Measurements from ENCODE around the gene VIM.

Gene VIM

DNA sequence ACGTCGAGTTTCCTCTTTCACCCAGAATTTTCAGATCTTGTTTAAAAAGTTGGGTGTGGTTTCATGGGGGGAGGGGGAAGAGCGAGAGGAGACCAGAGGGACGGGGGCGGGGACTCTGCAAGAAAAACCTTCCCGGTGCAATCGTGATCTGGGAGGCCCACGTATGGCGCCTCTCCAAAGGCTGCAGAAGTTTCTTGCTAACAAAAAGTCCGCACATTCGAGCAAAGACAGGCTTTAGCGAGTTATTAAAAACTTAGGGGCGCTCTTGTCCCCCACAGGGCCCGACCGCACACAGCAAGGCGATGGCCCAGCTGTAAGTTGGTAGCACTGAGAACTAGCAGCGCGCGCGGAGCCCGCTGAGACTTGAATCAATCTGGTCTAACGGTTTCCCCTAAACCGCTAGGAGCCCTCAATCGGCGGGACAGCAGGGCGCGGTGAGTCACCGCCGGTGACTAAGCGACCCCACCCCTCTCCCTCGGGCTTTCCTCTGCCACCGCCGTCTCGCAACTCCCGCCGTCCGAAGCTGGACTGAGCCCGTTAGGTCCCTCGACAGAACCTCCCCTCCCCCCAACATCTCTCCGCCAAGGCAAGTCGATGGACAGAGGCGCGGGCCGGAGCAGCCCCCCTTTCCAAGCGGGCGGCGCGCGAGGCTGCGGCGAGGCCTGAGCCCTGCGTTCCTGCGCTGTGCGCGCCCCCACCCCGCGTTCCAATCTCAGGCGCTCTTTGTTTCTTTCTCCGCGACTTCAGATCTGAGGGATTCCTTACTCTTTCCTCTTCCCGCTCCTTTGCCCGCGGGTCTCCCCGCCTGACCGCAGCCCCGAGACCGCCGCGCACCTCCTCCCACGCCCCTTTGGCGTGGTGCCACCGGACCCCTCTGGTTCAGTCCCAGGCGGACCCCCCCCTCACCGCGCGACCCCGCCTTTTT is at the start of gene VIM:
TSS of gene VIM (plus strand) at position 151 of the 925 bp plus-strand sequence. CDS start 1,182 bp downstream, outside the sequence.
- DNase-seq, result peak; percentile 89

DNA sequence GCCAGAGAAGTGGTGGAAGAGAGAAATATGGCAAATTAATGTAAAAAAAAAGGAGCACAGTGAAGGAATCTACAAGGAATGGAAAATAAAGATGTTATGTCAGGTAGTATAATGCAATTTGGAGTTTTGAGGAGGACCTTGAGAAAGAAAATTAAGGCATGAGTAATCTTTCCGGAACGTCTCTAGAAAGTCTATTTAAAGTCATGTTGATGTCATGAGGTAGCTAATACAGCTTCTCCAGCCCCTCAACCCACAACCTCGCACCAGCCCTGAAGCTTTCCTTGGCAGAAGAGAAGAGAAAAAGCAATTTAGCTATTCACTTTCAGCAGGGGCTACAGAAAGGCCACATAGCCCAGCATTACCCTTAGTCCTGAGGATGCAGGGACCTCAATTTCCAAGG is 49.0 kb upstream of the VIM start:
- DNase-seq, result no peak

- no peak for DNase-seq
Measured at GRCh38 chr10:17181110-17181509, 46.9 kb upstream of the VIM start.

DNA sequence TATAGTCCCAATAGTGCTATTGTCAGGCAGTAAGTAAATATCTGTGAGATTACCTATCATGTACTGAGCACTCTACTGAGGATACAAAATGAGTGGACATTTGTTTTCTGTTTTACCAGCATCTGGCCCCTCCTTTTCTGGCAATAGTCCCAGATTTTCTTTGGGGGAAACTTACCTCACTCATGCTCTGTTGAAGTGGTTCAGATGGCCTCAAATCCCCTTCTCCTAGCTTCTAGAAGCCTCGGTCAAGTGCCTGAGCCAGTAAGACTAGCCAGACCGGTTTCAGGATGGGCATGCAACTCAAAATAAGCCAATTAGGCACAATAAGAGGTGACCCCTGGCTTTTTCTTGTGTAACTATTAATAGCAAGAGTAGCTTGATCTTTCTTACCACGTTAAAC is 46.3 kb upstream of the VIM start:
- peak; percentile 16 for DNase-seq

DNA sequence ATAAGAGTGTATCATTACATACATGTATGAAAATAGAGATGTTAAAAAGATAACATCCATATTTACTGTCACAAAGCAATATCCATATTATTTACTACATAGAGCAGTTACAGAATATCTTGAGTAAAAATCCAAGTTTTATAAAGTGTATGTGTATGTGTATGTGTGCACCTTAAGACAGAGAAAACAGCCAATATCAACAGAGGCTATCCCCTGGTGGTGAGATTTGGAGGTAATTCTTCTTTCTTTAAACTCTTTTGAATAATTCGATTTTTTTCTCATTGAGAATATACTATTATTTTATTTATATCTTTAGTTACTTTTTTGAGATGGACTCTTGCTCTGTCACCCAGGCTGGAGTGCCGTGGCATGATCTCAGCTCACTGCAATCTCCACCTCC is 44.9 kb upstream of the VIM start:
- peak; percentile 16 for DNase-seq

DNA sequence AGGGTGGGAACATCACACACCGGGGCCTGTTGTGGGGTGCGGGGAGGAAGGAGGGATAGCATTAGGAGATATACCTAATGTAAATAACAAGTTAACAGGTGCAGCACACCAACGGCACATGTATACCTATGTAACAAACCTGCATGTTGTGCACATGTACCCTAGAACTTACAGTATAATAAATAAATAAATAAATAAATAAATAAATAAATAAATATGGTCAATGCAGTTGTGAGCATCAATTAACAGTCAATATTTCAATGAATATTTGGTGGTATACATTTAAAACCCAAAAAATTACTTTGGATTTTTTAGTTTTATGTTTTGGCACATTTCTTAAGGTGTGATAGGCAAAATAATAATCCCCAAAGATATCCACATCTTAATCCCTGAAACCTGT is 42.2 kb upstream of the VIM start:
- DNase-seq, result no peak

DNA sequence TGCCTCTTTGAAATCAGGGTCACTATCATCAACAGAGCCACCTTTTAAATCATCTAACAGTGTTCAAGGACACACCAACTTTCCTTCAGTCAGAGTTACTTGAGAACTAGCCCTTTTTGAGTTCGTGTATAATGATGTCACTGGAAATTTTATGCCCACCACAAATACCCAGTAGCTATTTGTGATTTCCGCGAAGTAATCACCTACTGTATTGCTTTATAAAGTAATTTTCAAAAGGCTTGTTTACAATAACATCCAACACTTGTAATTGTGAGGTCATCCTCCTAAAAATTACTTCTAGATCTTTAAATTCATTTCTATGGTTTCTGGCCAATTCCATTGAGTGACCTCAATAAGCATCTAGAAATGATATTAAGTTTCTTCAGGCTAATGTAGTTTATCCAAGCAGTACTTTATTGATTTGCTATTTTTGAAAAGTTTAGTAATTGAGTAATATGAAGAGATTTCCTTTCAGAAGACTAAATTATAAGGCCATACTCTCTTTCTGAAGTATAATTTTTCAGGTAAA is 39.3 kb upstream of the VIM start:
- DNase-seq, result no peak

- no peak for DNase-seq
Measured at GRCh38 chr10:17190602-17191001, 37.4 kb upstream of the VIM start.

GRCh38 chr10:17195083-17195482 is 33.0 kb upstream of the VIM start:
- no peak for DNase-seq

GRCh38 chr10:17196045-17196444 is 32.0 kb upstream of the VIM start:
- no peak for DNase-seq

DNA sequence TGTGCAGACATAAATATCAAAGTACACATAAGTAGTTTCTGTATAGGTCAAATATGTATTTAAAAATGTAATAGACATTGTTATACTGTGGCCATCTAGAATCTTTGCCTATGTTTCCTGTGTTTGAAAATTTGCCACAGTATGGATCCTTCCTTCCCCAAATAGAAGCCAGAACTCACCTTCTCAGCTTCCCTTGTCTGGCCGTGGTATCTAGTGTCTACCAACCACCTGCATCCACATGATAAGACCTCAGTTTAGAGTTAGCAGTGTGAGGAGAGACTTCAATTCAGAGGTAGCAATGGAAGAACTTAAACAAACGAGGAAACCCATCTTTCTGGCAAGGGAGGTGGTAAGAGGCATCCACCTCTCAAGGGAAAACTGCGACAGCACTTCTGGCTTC is 31.5 kb upstream of the VIM start:
- no peak for DNase-seq

DNA sequence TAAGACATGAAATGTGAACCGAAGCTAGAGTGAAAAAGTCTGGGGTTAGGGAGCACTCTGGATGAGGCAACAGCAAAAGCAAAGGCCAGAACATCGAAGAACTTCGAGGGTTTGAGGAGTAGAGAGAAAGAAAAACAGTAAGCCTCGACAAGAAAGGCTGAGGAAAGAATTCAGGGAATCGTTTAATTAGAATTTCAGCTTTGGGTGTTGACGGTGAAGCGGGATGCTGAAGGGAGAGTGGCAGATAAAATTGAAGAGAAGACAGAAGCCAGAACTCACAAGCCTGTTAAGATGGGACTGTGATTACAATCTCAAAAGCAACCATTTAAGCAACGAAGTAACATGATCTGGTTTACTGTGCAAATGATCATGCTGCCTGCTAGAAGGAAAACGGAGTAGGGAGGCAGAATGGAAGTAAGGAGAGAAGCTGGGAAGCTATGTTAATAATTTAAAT is 28.7 kb upstream of the VIM start:
- peak; percentile 37 for DNase-seq

GRCh38 chr10:17200001-17200911 is 27.8 kb upstream of the VIM start:
- DNase-seq, result no peak

DNA sequence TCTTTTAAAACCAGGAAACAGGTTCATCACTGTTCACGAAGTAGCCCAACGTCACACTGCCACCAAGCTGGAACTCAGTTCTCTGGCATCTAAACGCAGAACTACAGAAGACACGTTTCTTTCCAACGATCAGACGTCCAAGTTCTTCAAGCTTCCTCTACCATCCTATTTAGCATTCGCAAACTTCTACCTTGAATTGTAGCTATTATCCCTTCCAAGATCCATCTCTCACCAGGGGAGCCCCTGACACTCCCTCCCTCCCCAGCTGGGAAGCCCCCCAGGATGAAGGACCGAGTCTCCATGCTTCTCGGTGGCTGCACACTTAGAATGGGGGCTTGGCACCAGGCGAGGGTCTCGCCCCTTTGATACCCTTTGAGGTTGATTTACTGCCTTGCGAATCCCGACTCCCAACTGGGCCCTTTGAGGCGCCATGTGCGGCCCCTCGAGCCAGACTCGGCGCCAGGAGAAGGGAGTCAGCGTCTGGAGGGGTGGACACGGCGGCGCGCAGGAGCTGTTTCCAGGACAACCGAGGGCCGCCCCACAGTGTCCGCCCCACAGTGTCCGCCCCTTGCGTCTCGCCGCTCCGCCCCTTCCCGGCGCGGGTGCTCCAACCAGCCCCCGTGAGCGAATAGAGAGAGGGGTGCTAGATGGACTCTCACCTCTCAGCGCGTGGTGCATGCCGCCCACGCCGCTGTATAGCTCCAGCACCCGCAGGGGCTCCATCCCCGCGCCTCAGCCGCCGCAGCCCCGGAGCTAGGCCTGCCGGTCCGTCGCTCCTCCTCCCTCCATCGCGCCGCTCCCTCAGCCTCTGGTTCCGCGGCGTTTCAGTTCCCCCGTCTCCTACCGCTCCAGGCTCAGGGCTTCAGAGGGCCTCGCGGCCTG is 26.9 kb upstream of the VIM start, which contains the start of gene TRDMT1:
TSS of gene TRDMT1 (minus strand) at position 761 of the 882 bp plus-strand sequence. CDS start at position 723, 38 bp downstream.
- DNase-seq, result peak; percentile 92

DNA sequence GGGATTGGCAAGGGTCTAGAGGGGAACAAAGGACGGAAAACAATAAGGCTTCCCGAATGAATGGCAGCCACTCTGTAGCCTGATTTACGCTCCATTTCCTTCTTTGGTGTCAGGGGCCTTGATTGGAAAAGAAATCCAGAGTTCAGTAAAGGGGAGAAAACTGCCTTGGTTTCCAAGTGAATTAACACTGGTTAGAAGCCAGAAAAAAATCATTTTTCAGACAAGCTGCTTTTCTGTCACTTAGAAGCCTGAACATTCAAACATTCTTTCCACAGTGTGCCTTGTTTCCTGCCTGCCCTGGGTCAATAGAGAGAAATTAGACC is 26.3 kb upstream of the VIM start:
- DNase-seq, result no peak

DNA sequence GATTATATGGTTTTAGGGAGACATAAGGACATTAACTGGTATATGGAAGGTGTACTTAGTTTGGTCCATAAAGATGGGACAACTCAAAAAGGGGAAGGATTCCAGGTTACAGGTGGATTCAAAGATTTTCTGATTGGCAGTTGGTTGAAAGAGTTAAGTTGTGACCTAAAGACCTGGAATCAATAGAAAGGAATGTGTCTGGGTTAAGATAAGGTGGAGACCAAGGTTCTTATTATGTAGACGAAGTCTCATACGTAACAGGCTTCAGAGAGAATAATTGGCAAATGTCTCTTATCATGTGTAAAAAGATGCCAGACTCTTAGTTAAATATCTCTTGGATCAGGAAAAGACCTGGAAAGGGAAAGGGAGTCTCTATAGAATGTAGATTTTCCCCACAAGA is 25.5 kb upstream of the VIM start:
- DNase-seq, result no peak

DNA sequence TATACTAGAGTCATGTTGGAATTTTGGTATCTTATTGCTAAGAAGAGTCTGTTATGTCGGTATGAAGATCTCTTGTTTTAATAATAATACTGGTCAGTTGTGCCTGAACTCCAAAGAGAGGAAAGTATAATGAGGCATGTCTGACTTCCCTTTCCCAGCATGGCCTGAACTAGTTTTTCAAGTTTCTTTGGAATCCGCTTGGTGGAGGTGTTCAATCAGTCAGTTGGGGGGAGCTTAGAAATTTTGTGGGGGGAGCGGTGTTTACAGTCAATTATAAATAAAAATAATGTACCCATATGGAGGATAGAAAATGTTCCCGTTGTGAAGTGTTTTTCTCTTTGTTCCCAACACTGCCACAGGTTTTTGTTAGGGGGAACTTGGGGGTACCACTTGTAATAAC is 25.0 kb upstream of the VIM start:
- no peak for DNase-seq

- peak; percentile 45 for DNase-seq
Measured at GRCh38 chr10:17203416-17203815, 24.6 kb upstream of the VIM start.

GRCh38 chr10:17206210-17206709 is 21.8 kb upstream of the VIM start:
- peak; percentile 30 for DNase-seq

DNA sequence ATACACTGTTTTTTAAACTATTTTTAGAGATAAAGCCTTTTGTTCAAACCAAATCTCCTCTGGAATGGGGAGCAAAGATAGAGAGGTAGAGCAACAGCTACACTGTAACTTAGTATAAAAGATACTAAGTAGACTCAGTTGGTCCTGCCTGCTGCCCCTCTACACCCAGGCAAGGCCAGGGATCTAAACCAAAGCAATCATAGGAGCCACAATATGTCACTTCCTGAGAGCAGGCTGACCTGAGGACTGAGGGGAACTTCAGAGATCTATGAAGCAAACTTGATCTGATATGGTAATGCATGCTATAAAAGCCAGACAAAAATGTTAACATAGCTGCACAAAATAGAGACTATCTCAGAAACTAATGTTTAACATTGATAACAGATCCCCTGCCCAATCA is 19.6 kb upstream of the VIM start:
- peak; percentile 28 for DNase-seq

- DNase-seq, result no peak
Measured at GRCh38 chr10:17209302-17209701, 18.7 kb upstream of the VIM start.

GRCh38 chr10:17209881-17210280 is 18.2 kb upstream of the VIM start:
- DNase-seq, result no peak
